Stimulated activated CD8-positive, alpha-beta memory T cell treated with anti-CD3 and anti-CD28 coated beads, Interleukin-12 subunit alpha, Interleukin-12 subunit beta, amount 100 ng/mL, for 1 hour (primary cell): Measurements from ENCODE around the gene PADI3.
"Not testable (repeated sequence)": the region's sequence is repeated elsewhere in the genome, so short reads cannot be mapped to it uniquely, and the experiment has no call there.

Experiments
- DNase-seq: peaks from one replicate; pipeline ENCODE4 v3.0.0-alpha.2; 2020; ENCODE audit warnings: low read depth

Gene PADI3

DNA sequence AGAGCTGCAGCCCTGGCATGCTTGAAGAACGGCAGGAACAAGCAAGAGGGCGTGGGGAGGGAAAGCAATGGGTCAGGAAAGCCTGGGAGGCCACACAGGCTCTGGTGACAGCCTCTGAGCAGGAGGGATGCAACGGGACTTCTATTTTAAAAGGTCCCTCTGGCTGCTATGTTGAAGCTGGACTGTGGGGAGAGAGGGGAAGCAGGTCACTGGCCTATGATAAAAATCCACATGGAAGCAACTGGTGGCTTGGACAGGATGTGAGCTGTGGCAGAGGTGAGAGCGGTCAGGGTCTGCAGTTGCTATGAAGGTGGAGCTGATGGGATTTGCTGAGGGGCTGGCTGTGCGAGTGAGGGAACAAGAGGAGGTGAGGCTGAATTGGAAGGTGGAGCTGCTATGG, 32.8 kb upstream of the PADI3 start:
- DNase-seq: no peak

DNA sequence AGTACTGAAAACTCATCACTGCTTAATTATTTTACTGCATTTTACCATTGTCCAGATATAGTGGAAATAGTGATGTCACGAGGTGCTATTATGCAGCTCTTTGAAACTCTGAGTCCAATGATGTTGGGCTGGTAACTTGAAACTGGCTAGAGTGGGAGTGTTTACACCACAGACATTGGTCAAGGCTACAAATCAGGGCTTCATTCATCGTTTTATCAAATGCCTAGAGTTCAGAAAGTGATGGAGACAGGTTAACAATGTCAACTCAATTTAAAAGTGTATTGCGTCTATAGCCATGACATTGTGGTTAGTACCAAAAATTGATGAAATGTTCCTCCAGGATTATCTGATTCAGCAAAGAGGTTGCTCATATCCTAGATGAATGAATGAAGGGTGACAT, 31.3 kb upstream of the PADI3 start:
- DNase-seq: no peak

DNA sequence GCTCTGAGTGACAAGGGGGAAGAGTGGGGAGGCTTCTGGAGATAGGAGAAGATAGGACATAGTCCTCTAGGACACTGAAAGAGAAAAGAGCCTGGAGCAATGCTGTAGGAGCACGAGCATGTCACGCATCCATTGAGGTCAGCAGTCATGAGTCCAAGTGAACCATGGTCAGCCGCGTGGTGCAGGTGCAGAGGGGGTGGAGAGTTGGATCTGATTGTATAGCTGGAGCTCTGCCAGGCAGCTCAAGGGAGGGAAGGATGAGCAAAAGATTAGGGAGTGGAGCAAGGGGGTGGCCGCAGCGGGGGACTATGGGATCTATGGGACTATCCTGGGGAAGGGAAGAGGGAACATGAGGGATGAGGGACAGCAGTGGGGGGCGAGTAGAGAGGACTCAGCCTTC, 30.0 kb upstream of the PADI3 start:
- DNase-seq: no peak

DNA sequence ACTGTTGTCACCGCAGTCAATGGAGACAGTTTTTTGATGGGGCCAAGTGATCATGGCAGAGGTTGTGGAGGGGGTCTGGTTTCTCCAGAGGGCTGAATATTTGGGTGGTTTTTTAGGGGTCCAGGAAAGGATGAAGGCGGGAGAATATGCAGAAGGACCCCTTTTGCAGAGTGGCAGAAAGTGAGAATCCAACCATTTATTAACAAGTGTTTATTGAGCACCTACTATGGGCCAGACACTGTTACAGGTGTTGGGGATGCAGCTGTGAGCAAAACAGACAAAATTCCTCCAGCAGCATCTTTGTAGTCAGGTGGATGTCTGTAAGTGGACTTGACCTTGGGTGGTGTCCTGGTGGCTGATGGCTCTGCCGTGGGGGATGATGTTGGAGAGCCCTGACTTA, 28.6 kb upstream of the PADI3 start:
- no peak for DNase-seq

DNA sequence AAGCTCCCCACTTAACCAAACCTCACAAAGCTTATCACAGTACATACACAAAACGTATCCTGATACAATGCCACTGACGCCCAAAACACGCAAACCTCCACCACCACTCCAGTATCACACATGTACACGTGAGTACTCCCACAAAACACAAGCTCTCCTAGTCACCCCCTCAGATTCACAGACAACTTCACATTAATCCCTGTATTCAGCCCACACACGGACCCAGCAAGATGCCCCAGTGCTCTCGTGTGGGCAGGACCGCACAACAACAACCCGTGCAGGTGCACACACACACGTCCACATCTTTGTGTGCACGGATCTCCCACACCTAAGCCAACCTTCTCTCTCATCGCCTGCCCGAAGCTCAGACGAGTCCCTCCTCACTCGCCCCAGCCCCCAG, 26.3 kb upstream of the PADI3 start:
- DNase-seq: no peak

DNA sequence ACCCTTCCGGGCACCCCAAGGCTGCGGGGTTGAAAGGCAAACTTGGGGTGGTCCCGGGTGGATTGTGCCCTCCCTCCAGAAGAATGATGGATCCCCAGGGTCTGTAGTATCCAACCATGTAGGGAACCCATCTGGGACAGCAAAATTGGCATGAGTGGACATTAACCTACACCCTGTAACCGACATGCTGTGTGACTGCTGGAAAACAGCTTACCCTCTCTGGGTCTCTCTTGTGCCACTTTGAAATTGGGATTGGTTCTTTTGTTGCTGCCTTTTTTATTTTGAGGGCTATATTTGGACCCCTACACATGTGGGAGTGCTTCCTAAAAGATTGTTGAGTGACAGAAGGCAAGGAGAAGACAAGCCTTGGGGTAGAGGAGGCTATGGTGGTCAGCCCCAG, 24.5 kb upstream of the PADI3 start:
- DNase-seq: no peak

DNA sequence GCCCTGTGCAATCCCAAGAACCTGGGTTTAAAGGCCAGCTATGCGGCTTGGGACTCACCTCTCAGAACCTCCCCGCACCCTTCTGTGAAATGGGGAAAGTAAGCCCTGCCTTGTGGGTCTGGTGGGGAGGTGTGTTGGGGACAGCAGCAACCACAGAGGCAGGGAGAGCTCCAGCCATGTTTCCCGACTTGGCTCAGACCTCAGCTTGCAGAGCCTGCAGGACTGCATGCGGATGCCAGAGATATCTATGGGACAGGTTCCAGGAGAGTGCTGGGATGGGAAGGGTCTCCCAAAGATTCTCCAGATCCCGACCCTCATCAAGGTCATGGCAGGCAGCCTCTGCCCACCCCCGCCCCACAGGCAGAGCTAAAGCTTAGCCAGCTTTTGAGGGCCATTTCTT, 23.8 kb upstream of the PADI3 start:
- no peak for DNase-seq

DNA sequence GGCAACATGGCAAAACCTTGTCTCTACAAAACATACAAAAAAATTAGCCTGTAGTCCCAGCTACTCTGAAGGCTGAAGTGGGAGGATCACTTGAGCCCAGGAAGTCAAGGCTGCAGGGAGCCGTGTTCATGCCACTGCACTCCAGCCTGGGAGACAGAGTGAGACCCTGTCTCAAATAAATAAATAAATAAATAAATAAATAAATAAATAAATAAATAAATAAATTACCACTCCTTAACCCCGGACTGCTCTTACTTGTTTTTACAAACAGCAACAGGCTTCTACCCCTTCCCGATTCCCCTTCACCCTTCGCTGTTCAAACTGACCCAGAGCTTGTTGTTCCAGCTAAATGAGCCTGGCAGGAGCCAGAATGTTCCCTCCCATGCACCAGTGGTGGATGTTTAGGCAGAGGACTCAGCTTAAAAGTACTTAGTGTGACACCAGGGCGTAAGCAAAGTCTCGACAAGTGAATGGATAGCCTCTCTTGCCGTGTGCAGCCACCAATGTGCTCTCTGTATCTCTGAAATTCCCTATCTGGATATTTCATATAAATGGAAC, 21.5 kb upstream of the PADI3 start:
- DNase-seq: no peak

DNA sequence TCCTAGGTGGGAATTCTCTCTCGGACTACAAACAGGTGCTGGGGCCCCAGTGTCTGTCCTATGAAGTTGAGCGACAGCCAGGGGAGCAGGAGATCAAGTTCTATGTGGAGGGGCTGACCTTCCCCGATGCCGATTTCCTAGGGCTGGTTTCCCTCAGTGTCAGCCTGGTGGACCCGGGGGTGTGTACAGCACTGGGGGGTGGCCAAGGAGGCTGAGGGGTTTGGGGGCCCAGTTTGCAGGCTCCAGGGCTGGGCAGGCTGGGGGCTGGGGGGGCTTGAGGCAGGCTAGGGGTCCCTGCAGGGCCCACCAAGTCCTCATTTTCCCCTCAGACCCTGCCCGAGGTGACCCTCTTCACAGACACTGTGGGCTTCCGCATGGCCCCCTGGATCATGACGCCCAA, 20.3 kb upstream of the PADI3 start:
- no peak for DNase-seq

DNA sequence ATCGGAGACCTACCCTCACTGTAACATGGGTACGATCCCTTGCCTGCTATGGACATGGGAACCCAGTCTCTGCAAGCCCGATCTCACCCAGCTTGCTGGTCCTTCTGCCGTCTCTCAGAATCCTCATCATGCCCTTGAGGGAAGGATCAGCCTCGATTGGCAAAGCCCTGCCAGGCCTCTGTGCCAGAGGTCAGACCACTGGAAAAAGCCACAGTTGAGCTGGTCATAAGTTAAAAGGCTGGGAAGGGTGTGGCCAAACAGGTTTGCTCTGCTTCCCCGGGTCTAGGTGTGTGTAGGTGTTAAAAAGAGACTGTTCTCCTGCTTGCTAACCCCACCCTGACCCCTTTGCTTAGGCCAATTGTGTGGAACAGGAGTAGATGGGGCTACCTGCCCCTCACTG, 19.5 kb upstream of the PADI3 start:
- no peak for DNase-seq

DNA sequence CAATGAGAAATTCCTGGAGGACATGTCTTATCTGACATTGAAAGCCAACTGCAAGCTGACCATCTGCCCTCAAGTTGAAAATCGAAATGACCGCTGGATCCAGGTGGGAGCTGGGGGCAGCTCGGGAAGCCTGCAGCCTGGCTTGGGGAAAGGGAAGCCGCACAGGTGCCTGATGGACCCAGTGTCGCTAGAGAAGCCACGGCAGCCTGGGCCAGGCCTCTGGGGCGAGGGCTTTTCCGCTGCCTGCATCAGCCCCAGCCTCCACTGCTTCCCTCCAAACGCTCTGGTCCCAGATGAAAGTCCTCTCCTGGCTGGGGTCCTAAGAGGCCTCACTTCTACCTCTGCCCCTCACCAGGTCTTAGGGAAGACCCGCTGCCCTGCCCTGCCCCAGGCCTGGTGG, 18.8 kb upstream of the PADI3 start:
- no peak for DNase-seq

DNA sequence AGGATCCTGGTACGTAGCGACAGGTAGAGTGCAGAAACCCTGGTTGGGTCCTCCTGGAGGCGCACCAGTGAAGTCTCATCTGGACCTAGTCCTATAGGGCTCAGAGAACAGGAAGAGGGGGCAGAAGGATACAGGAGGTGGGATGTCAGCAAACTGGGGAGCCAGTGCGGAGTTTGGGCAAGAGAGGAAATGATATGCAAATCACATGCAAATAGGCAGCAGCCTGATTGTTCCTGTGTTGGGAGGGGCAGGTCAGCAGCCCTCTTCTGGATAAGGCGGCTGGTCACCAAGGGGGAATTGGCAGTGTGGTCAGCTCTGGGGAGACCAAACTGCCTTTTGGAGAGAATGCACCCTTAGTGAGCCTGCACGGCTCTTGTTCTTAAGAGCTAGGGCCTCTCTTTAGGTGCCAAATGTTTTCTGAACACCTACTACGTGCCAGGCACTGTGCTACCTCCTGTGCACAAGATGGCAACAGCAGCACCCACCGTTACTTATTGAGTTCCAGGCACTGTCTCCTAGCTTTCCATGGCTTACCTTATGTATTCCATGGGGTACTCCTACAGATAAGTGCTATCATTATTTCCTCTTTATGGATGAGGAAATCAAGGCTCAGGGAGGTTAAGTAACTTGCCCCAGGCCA, 18.1 kb upstream of the PADI3 start:
- no peak for DNase-seq

DNA sequence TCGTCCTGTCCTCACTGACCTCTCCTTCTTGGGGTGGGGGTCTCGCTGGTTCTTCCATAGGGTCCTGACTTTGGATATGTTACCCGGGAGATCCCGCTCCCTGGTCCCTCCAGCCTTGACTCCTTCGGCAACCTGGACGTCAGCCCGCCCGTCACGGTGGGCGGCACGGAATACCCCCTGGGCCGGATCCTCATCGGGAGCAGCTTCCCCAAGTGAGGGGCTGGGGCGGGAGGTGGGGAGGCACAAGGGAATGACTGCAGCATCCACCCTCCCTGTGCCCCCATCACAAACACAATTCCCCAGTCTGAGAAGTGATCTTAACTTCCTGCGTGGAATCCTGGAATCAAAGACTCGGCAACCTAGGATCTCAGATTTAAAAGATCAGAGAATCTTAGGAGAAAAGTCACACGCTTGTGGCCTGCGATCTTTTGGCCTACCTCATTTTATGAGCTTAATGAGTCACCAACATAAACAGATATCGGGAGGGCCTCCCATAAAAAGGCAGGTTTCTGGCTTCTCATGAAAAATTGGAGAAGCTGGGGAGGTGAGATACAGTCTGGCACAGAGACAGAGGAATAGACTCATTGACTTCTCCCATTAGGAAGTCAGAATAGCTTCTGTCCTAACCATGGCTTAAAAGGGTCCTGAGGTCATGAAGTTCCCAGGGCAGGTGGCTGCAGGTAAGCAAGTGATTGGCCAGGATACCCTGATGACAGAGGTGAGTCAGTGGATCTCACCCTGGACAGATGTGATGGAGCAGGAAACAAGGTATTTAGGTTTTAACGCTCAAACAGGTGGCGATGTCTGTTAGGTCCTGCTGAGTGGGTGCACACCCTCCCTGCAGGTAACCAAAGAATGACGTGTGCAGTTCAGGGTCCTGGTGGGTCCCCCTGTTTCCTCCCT, 15.9 kb upstream of the PADI3 start:
- DNase-seq: no peak

DNA sequence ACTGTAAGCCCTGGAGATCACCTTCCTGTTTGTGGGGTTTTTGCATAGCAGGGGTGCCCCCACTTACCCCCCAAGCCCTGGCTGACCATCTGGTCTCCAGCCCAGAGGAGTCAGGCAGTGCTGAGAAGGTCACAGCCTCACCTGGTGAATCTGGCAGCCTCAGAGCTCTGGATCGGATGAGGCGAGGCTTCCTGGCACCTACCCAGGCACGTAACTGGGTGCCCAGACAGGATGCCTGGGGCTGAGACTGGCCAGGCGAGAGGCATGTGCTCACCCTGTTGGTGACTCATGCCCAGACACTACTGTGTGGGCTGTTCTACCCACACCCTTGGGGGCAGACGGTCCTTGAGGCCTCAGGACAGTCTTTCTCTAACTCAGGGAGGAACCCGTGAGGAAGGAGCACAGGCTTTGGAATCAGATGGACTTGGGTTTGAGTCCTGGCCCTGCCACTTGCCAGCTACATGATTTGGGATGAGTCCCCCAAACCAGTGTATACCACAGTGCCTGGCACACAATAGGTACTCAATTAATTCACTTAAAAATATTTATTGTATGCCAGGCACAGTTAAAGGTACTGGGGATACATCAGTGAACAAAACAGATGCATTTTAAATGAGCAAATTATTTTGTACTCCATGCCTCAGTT, 15.1 kb upstream of the PADI3 start:
- no peak for DNase-seq

DNA sequence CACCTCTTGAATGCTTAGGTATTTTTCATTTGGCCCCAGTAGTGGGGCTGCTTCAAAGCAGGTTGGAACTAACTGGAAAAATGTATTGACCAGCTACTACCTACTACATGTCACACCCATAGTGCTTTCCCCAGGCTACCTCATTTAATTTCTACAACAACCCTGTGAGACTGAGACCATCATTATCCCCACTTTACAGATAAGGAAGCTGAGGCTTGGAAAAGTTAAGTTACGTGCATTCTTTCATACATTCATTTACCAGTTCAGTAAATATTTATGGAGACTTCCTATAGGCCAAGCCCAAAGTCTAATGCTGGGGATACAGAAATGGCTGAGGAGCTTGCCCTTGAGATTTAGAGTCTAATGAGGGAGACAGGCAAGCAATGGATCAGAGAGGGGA, 14.5 kb upstream of the PADI3 start:
- DNase-seq: no peak

DNA sequence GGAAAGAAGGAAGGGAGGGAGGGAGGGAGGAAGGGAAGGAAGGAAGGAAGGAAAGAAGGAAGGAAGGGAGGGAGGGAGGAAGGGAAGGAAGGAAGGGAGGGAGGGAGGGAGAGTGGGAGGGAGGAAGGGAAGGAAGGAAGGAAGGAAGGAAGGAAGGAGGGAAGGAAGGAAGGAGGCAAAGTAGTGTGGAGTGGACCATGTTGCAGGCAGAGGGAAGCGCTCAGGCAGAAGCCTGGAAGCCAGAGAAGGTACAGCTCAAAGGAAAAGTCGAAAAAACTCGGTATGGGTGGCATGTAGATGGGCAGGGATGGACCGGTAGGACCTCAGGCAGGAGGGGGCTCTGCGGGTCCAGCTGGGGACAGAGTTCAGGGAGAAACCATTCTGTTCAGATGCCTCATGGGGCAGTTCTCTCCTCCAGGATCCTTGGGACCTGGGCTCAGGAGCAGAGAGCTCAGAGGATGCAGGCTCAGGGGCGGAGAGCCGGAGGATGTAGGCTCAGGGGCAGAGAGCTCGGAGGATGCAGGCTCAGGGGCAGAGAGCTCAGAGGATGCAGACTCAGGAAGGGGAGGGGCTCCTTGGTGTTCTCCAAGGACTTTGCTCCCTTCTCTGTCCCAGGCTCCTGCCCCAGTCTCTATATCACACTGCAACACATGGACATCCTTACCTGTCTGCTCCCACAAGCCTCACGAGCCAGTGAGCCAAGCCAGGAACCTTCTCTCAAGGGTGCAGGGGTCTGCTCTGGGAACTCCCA, 13.6 kb upstream of the PADI3 start:
- DNase-seq: no peak

DNA sequence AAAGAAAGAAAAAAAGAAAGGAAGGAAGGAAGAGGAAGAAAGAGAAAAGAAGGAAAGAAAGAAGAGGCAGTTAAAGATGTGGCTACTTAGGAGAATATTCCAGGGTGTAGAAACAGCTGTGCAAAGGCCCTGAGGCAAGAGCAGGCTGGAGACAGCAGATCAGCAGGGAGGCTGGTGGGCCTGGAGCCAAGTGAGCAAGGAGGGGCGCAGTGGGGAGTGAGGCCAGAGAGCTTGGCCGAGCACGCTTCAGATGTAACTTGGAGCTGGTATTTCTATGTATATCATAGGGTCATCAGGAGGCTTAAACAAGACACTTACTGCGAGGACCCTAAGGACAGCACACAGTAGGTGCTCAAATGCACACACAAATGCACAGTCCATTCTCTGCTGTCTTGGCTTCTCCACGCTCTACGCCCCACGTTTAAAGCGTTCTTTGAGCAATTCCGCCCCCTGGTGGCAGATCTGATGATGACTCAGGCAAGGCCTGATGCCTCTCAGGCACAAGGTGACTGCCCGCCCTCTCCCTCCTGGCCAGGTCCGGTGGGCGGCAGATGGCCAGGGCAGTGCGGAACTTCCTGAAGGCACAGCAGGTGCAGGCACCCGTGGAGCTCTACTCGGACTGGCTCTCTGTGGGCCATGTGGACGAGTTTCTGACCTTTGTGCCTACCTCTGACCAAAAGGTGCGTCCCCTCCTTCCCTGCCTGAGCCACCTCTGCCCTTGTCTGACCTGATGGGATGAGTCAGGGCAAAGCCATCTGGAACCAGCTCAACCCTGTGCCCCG, 11.9 kb upstream of the PADI3 start:
- DNase-seq: peak; percentile 87

DNA sequence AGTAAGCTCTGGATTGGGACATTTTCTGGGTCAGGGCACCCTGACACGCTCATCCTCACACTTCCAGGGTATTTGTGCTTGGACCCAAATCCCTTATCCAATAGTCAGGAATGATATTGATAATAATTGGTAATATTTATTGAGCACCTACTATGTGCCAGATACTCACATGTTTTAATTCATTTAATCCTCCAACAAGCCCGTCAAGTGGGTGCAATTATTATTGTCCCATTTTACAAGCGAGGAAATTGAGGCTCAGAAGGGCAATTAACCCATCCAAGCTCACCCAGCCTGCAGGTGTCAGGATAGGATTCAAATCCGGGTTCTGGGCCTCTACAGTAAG, 11.4 kb upstream of the PADI3 start:
- no peak for DNase-seq

DNA sequence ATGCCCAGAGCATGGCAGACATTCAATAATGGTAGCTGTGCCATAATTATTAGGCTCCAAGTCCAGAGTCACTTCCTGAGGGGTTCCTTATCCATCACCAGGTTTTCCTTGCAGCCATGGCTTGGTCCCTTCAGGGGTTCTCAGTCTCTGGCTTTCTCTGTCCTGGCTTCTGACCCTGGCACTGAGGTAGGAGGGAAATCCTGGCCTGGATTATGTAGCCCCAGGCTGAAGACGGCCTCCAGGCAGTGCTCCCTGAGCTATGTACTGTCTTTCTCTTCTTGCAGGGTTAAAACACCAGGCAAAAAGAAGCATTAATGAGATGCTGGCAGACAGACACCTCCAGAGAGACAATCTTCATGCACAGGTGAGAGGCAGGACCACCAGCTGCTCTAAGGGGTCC, 9.5 kb upstream of the PADI3 start:
- DNase-seq: no peak

DNA sequence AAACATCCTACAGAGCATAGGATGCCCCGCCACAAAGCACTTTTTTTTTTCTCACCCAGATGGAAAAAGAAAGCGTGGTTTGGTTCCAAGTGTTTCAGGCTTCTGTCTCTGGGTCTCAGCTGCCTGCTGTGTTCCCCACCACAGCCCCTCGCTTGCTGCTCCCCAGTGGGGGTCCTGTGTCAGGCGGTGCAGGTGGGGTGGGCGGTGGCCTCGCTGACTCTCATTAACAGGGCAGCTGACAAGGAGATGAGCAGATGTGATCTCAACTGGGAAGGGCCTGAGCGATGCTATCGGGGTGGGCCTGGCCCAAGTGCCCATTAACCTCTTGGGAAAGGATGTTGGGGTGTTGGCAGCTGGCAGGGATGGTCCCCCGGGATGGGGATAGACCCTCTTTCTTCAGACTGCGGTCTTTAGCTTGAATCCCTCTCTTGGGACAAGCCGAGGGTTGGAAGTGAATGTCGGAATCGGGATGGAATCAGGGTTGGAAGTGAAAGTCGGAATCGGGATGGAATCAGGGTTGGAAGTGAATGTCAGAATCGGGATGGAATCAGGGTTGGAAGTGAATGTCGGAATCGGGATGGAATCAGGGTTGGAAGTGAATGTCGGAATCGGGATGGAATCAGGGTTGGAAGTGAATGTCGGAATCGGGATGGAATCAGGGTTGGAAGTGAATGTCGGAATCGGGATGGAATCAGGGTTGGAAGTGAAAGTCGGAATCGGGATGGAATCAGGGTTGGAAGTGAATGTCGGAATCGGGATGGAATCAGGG, 7.7 kb upstream of the PADI3 start:
- DNase-seq: not testable (repeated sequence)

DNA sequence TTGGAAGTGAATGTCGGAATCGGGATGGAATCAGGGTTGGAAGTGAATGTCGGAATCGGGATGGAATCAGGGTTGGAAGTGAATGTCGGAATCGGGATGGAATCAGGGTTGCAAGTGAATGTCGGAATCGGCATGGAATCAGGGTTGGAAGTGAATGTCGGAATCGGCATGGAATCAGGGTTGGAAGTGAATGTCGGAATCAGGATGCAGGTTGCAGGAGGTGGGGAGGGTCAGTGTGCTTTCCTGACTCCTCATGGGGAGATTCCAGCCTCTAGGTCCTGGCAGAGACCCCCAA, 7.2 kb upstream of the PADI3 start:
- DNase-seq: not testable (repeated sequence)
